T-cell (primary cell): Measurements from ENCODE around the gene EML6. TPM values are rescaled to one million over a fixed set of nuclear protein-coding genes. Genes with fewer than 3 reads are reported as not detected.

Experiments
- ATAC-seq, 4 experiments: fragments of 200-7000 bp in 3 of 4; fragments of 150-1000 bp in 1 of 4; cut with Tn5 transposase; replicated peaks in 1 of 4; 1 replicate in 3 of 4; 2 replicates in 1 of 4; pipeline ENCODE4 v1.10.0; 2021; ENCODE audit warnings: moderate library complexity in 3 of 4, mild to moderate bottlenecking in 2 of 4, moderate number of reproducible peaks in 1 of 4
- CTCF ChIA-PET, 2 donors: fragments of 300-600 bp; sonication (Branson Sonifier 250); formaldehyde crosslinking; loops; one replicate each; lab custom pipeline; 2022; ENCODE audit warnings: antibody characterized with exemption in 2 of 2; lab: Charles Lee
- POLR2A ChIA-PET, 2 donors: fragments of 300-600 bp; sonication (Branson Sonifier 250); formaldehyde crosslinking; loops; one replicate each; lab custom pipeline; 2022; ENCODE audit warnings: antibody characterized with exemption in 2 of 2; lab: Charles Lee
- DNase-seq, 35 experiments: peaks; one replicate each; pipeline versions ENCODE4 v3.0.0 to v3.0.0-alpha.2; 2013 to 2023
- H3K27ac ChIP-seq: one replicate; pipeline ENCODE4 v1.5.1; 2013; ENCODE audit warnings: low read length
- H3K27me3 ChIP-seq, 2 experiments: replicated peaks in 1 of 2; 1 replicate in 1 of 2; 2 replicates in 1 of 2; pipeline versions ENCODE4 v1.6.1 to v1.7.0; 2013; ENCODE audit warnings: low read length in 1 of 2, mixed read lengths in 1 of 2; ENCODE audit not compliant: control insufficient read depth in 2 of 2, insufficient read depth in 2 of 2; ENCODE audit errors: extremely low read depth in 1 of 2
- H3K36me3 ChIP-seq, 2 donors: 1 replicate in 1 of 2; 2 replicates in 1 of 2; pipeline versions ENCODE4 v1.6.1 to v1.7.0; 2013; ENCODE audit warnings: low read length in 1 of 2; ENCODE audit not compliant: control insufficient read depth in 2 of 2, insufficient read depth in 1 of 2; ENCODE audit errors: extremely low read depth in 1 of 2
- H3K4me1 ChIP-seq, 2 experiments: 1 replicate in 1 of 2; 2 replicates in 1 of 2; pipeline versions ENCODE4 v1.6.1 to v1.7.0; 2013; ENCODE audit warnings: low read length in 2 of 2, mixed read lengths in 1 of 2; ENCODE audit not compliant: insufficient read depth in 2 of 2, control insufficient read depth in 1 of 2; ENCODE audit errors: extremely low read depth in 1 of 2
- H3K4me3 ChIP-seq, 2 donors: 1 replicate in 1 of 2; 2 replicates in 1 of 2; pipeline versions ENCODE4 v1.5.1 to v1.7.0; 2013; ENCODE audit warnings: mild to moderate bottlenecking in 2 of 2, low read length in 1 of 2, moderate library complexity in 1 of 2; ENCODE audit not compliant: control insufficient read depth in 1 of 2; ENCODE audit errors: extremely low read depth in 1 of 2
- H3K9me3 ChIP-seq: 2 replicates; pipeline ENCODE4 v1.7.0; 2013
- H3K27ac Mint-ChIP-seq, 2 donors: one replicate each; pipeline ENCODE4 v1.8.0; 2020 to 2021; ENCODE audit warnings: mild to moderate bottlenecking in 2 of 2, mixed read lengths in 2 of 2
- H3K27me3 Mint-ChIP-seq, 2 donors: one replicate each; pipeline ENCODE4 v1.8.0; 2021 to 2022; ENCODE audit warnings: mixed read lengths in 2 of 2
- H3K36me3 Mint-ChIP-seq: one replicate; pipeline ENCODE4 v1.8.0; 2021; ENCODE audit warnings: mixed read lengths
- H3K4me1 Mint-ChIP-seq, 3 donors: one replicate each; pipeline ENCODE4 v1.8.0; 2020 to 2022; ENCODE audit warnings: mixed read lengths in 3 of 3, mild to moderate bottlenecking in 1 of 3
- H3K4me3 Mint-ChIP-seq, 3 donors: one replicate each; pipeline ENCODE4 v1.8.0; 2020 to 2022; ENCODE audit warnings: mild to moderate bottlenecking in 3 of 3, mixed read lengths in 3 of 3, moderate library complexity in 3 of 3
- H3K9me3 Mint-ChIP-seq, 3 donors: one replicate each; pipeline ENCODE4 v1.8.0; 2020 to 2022; ENCODE audit warnings: mixed read lengths in 3 of 3
- WGBS: methylation state at CpG from one replicate; pipeline ENCODE4 v1.1.5; 2013; ENCODE audit warnings: missing lambda C conversion rate; ENCODE audit not compliant: insufficient coverage; 5-methylcytosine and 5-hydroxymethylcytosine counted together
- total RNA-seq, 35 experiments: library from RNA in 6 of 35; stranded (reverse) in 6 of 35; fragments of 120-200 nt in 1 of 35; gene quantifications; one replicate each; pipeline versions ENCODE4 v1.2.1 to v1.2.4 and lab custom pipeline; 2013 to 2026

EML6 gene
- total RNA-seq, 5 donors from 2014 or later (not counting 1 experiment from before 2014, with no cell fraction given) = 1.3 to 2.6 (median 1.8) TPM

GRCh38 chr2:54678719-54679118 is 44.7 kb upstream of the EML6 start:
- Histone ChIP-seq H3K4me1 (peaks cover 3 to 10% of the 10 kb centered on the region in 2 experiments), H3K27me3 (peaks cover 0 to 13% of the 10 kb centered on the region in 2 experiments), H3K36me3 (no peaks in the 10 kb centered on the region), H3K9me3 (no peaks in the 10 kb centered on the region), H3K27ac (no peak overlapping the region), H3K4me3 (no peak overlapping the region)
- ChIA-PET CTCF (interaction anchor here in 1 of 2 donors (1.9 kb wide), 1 partner anchor 13 kb away, joined by 5 read pairs; no protein-coding TSS in a partner anchor), POLR2A (no interaction called here)
- Mint-ChIP-seq H3K36me3 (no peaks in the 10 kb centered on the region), H3K27me3 (no peaks in the 10 kb centered on the region), H3K27ac (no peak overlapping the region), H3K4me3 (no peak overlapping the region), H3K9me3 (no peaks in the 10 kb centered on the region), H3K4me1 (peaks cover 15 to 24% (median 19%) of the 10 kb centered on the region in 3 donors)
- 86% methylated on average over 3 of the region's 3 CpGs for WGBS
- DNase-seq (no peak), ATAC-seq (no peak)

- ChIA-PET CTCF (interaction anchor here in 1 of 2 donors (1.9 kb wide), 1 partner anchor 15 kb away, joined by 5 read pairs; no protein-coding TSS in a partner anchor), POLR2A (no interaction called here)
- H3K9me3 ChIP-seq = no peaks in the 10 kb centered on the region
- H3K4me3 Mint-ChIP-seq = no peak overlapping the region
- H3K36me3 Mint-ChIP-seq = no peaks in the 10 kb centered on the region
- WGBS = 46% methylated on average over 3 of the region's 6 CpGs
- ATAC-seq (peak in 1 of 4 experiments; percentile 27), DNase-seq (no peak)
- H3K36me3 ChIP-seq = no peaks in the 10 kb centered on the region
- peak overlapping the region in 1 of 2 donors; percentile 1 for H3K27ac Mint-ChIP-seq
- no peak overlapping the region for H3K4me3 ChIP-seq
- H3K9me3 Mint-ChIP-seq = no peaks in the 10 kb centered on the region
- no peaks in the 10 kb centered on the region for H3K27me3 Mint-ChIP-seq
- H3K4me1 ChIP-seq = peaks cover 2 to 7% of the 10 kb centered on the region in 2 experiments
- H3K27ac ChIP-seq = no peak overlapping the region
- peaks cover 0 to 8% of the 10 kb centered on the region in 2 experiments for H3K27me3 ChIP-seq
- peaks cover 7 to 19% (median 16%) of the 10 kb centered on the region in 3 donors for H3K4me1 Mint-ChIP-seq
Measured at GRCh38 chr2:54680397-54681041, 42.9 kb upstream of the EML6 start.

DNA sequence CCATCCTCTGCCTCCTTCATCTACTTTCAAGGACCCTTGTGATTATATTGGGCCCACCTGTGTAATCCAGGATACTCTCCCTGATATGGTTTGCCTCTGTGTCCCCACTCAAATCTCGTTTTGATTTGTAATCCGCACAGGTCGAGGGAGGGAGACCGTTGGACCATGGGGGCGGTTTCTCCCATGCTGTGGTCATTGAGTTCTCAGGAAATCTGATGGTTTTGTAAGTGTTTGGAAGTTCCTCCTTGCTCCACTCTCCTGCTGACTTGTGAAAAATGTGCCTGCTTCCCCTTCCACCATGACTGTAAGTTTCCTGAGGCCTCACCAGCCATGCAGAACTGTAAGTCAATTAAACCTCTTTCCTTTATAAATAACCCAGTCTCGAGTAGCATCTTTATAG is 42.0 kb upstream of the EML6 start:
- H3K36me3 ChIP-seq = no peaks in the 10 kb centered on the region
- H3K27ac ChIP-seq = no peak overlapping the region
- peaks cover 2 to 7% of the 10 kb centered on the region in 2 experiments for H3K4me1 ChIP-seq
- no CpG with 5 or more reads among the region's 6 CpGs for WGBS
- Mint-ChIP-seq H3K9me3 (no peaks in the 10 kb centered on the region), H3K27ac (no peak overlapping the region), H3K36me3 (no peaks in the 10 kb centered on the region), H3K4me3 (no peak overlapping the region), H3K27me3 (no peaks in the 10 kb centered on the region), H3K4me1 (peaks cover 7 to 19% (median 16%) of the 10 kb centered on the region in 3 donors)
- H3K4me3 ChIP-seq = no peak overlapping the region
- ChIA-PET CTCF (no interaction called here), POLR2A (no interaction called here)
- ATAC-seq (no peak), DNase-seq (no peak)
- H3K9me3 ChIP-seq = no peaks in the 10 kb centered on the region
- peaks cover 0 to 3% of the 10 kb centered on the region in 2 experiments for H3K27me3 ChIP-seq

DNA sequence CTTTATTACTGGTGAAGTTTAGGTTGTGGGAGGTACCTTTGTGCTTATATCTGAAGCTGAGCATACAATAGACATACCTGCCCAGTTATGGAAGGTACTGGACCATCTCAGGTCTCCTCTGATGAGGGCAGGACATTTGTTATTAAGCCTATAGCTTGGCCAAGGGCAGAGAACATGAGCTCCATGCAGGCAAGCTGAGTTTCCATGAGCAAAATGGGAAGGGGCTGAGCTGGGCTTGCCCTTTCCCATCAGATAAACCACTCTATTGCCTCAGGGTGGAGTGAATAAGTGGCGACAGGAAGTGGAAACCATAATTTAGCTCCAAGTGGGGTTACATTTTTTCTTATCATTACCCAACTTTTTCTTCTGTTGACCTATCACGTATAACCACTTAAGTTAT is 39.9 kb upstream of the EML6 start:
- H3K9me3 ChIP-seq = no peaks in the 10 kb centered on the region
- no peak overlapping the region for H3K27ac ChIP-seq
- H3K36me3 Mint-ChIP-seq = no peaks in the 10 kb centered on the region
- no peak overlapping the region for H3K4me3 ChIP-seq
- POLR2A ChIA-PET = no interaction called here
- no CpG with 5 or more reads among the region's 2 CpGs for WGBS
- peaks cover 0 to 3% of the 10 kb centered on the region in 2 experiments for H3K27me3 ChIP-seq
- ATAC-seq (no peak), DNase-seq (no peak)
- H3K4me1 Mint-ChIP-seq = peaks cover 7 to 21% (median 16%) of the 10 kb centered on the region in 3 donors
- no peaks in the 10 kb centered on the region for H3K36me3 ChIP-seq
- H3K27ac Mint-ChIP-seq = no peak overlapping the region
- H3K4me1 ChIP-seq = peaks cover 3 to 7% of the 10 kb centered on the region in 2 experiments
- CTCF ChIA-PET = interaction anchor here in 1 of 2 donors (0.5 to 0.9 kb wide), 3 partner anchors 10 to 83 kb away, joined by 3 read pairs; no protein-coding TSS in a partner anchor
- H3K9me3 Mint-ChIP-seq = no peaks in the 10 kb centered on the region
- no peak overlapping the region for H3K4me3 Mint-ChIP-seq
- H3K27me3 Mint-ChIP-seq = no peaks in the 10 kb centered on the region

DNA sequence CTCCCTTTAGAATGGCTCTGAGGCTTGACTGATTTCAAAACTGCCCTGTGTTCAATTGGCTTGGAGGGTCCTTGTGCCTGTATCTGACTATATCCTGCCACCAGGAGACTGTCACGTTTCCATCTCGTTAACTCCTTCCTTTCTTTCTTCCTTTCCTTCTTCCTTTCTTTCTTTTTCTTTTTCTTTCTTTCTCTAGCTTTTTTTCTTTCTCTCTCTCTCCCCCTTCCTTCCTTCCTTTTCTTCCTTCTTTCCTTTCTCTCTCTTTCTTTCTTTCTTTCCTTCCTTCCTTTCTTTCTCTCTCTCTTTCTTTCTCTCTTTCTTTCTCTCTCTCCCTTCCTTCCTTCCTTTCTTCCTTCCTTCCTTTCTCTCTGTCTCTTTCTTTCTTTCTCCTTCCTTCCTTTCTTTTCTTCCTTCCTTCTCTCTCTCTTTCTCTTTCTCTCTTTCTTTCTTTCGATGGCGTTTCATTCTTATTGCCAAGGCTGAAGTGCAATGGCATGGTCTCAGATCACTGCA is 38.1 kb upstream of the EML6 start:
- H3K27ac Mint-ChIP-seq = no peak overlapping the region
- Histone ChIP-seq H3K27me3 (peaks cover 0 to 3% of the 10 kb centered on the region in 2 experiments), H3K4me3 (no peak overlapping the region), H3K36me3 (no peaks in the 10 kb centered on the region), H3K9me3 (no peaks in the 10 kb centered on the region), H3K4me1 (peaks cover 3 to 5% of the 10 kb centered on the region in 2 experiments), H3K27ac (no peak overlapping the region)
- peaks cover 0 to 1% of the 10 kb centered on the region in 2 donors for H3K27me3 Mint-ChIP-seq
- peaks cover 3 to 16% (median 14%) of the 10 kb centered on the region in 3 donors for H3K4me1 Mint-ChIP-seq
- H3K9me3 Mint-ChIP-seq = no peaks in the 10 kb centered on the region
- 86% methylated on average over 4 of the region's 4 CpGs for WGBS
- ChIA-PET POLR2A (interaction anchor here in 1 of 2 donors (0.7 kb wide), 1 partner anchor 746 kb away, joined by 3 read pairs; no protein-coding TSS in a partner anchor), CTCF (interaction anchor here in 1 of 2 donors (0.6 kb wide), 1 partner anchor 1710 kb away, joined by 5 read pairs; no protein-coding TSS in a partner anchor)
- no peak overlapping the region for H3K4me3 Mint-ChIP-seq
- no peak for ATAC-seq
- no peak for DNase-seq
- no peaks in the 10 kb centered on the region for H3K36me3 Mint-ChIP-seq

DNA sequence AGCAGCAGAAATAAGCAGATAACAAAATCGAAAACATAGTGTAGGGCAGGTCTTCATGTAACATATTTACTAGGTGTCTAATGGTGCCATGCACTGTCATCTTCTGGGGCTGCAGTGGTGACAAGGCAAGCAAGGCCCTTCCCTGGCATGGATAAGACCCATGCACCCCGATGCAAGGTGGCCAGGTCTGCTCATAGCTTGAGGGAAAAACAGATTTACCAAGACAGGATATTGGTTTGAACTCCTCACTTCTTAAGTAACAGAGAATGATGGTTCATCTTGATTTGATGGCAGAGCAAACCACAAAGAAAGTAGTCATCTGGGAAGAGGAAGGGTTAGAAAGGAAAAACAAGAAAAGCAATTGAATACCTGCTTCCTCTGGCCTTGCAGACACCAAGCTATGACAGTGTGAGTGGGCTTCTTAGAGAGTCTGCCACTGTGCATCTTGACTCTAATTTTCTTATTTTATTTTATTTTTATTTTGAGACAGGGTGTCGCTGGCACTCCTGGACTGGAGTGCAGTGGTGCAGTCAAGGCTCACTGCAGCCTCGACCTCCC is 35.8 kb upstream of the EML6 start:
- peaks cover 0 to 2% of the 10 kb centered on the region in 2 experiments for H3K4me1 ChIP-seq
- ATAC-seq (no peak), DNase-seq (no peak)
- H3K4me3 Mint-ChIP-seq = no peak overlapping the region
- no peaks in the 10 kb centered on the region for H3K27me3 ChIP-seq
- ChIA-PET POLR2A (no interaction called here), CTCF (no interaction called here)
- H3K36me3 ChIP-seq = no peaks in the 10 kb centered on the region
- H3K27me3 Mint-ChIP-seq = peaks cover 0 to 1% of the 10 kb centered on the region in 2 donors
- H3K9me3 ChIP-seq = no peaks in the 10 kb centered on the region
- H3K9me3 Mint-ChIP-seq = no peaks in the 10 kb centered on the region
- H3K4me1 Mint-ChIP-seq = peaks cover 0 to 2% (median 0%) of the 10 kb centered on the region in 3 donors
- no peaks in the 10 kb centered on the region for H3K36me3 Mint-ChIP-seq
- no peak overlapping the region for H3K27ac Mint-ChIP-seq
- H3K4me3 ChIP-seq = no peak overlapping the region
- H3K27ac ChIP-seq = no peak overlapping the region
- 72% methylated on average over 3 of the region's 4 CpGs for WGBS
